Measurements from ENCODE around the gene B3GALT4.

The B3GALT4 gene

DNA sequence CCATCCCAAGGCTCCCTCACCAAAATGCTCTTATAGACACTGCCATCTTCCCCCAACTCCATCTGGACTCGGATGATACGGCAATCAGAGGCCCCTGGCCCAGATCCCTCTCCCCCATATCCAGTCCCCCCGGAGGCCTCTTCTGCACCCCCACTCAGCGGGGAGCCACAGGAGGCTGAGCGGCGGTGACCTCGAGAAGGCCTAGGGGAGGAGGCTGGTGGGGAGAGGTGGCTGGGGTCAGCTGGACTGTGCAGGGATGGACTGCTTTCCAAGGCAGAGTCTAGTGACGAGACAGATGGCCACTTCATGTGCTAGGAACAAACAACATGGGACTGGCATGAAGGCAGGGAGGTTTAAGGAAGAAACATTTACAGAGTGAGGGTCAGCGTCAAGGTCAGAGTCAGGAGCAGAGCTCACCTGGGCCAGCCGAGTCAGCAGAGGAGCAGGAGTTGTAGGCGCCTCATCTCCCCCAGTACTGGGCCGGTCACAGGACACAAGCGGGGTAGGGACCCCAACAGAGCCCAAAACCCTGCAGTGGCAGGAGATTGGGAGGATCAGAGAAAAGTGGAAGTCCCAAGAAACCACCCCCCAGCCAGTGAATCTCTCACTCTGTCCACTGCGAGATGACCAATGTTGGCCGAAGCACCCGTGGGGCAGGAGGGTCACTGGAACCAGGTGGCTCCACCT lies 16.2 kb downstream of the B3GALT4 start:
- no peak for DNase-seq

DNA sequence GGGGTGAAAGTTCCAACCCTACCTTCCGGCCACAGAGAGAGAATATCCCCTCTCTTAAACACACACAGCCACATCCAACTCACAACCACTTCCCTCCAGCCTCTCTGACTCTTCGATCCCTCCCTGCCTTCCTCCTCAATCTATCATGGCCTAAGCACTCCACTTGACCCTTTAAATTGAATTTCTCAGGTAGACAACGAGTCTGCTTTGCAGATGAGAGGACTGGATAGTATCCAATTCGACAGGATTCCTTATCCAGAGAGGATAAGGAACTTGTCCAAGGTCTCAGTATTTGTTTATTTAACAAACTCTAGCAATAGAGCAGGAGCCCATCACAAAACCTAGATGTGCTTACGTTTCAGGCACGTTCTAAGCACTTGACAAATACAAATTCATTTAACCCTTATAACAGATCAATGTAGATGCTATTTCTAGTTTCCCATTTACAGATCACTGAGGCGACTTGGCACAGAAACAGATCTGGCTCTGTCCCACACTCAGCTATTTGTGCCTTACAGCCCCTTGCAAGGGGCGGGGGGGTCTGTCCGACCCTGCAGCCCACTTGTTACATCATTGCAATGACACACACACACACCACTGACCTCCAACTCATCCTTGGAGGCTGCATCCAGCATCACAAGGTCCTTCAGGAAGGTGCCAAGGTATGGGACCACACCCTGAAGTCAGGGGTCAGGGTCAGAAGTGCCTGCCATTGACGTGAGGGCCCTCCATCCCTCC lies 17.3 kb downstream of the B3GALT4 start:
- no peak for DNase-seq

DNA sequence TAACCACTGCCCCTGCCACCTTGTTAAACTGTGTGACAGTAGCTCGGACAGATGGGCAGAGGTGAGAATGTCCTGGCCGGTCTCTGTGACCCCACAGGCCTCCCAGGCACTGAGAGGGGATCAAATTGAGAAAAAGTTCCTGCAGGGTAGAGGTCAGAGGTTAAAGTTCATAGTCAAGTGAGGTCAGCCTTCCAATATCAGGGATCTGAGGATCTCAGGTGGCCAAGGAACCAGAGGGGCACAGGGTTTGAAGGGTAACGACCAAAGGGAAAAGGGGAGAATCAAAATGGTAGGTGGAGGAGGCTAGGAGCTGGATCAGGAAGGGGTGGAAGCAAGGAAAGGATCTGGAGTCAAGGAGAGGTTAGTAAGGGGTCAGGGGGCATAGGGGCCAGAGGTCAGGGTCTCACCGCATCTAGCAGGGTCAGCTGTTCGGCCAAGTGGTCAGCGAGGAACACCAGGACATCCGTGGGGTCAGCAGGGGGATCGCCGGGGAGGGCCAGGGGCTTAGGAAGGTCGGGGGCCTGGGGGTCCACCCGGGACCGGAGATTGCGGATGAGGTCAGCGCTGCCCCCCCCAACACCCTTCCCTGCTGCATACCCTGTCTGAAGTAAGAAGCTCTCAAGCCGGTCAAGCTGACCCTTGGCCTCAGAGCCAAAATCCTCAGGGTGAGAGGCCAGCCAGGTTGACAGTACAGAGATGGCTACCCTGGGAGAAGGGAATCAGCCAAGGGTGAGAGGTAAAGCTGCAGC lies 18.9 kb downstream of the B3GALT4 start:
- no peak for DNase-seq

DNA sequence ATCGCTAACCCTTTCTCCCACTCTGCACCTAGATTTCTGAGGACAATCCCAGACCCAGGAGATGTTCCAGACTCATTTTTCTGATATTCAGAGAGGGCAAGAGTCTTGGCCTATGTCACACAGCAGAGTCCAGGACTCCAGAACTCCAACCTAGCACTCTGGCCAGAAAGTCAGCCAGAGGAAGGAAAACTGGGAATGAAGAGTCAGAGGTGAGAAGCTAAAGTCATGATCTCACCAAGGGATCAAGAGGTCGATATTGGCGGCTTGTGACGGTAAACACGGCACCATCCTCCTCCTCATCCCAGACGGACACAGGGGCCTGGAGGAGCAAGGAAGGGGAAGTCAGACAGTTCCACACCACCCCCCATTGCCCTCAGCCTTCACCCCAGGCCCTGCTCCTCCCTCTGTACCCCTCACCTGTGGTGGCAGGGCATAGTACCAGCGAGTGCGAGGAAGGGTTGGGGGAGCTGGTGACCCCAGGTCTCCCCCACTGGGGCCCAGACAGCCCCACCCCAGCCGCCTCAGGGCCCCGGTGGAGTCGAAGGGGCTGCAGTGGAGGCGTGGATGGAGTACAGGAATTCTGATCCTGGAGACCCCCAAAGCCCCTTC lies 20.0 kb downstream of the B3GALT4 start:
- DNase-seq, result no peak

DNA sequence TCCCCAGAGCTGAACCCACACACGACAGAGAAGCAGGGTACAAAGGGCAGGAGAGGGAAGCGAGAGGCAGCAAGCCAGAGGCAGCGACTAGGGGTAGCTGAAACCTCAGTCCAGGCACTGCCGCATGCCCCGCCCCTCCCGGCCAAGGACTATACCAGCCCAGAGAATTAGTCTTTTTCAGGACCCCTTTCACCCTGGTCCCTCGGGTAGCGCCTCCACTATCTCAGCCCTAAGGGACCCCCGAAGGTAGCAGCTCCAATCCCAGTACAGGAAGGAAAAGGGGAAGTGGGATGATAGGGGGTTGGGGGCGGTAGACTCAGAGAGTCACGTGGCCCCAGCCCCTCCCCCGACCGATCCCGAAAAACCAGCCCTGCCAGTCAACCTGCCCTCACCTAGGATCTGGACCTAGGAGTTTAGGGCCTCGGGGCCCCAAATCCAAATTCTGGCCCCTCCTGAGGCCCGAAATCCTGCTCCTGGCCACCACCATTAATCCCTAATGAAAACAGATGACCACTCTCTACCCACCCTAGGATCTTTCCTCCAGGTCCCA lies 20.6 kb downstream of the B3GALT4 start:
- no peak for DNase-seq

DNA sequence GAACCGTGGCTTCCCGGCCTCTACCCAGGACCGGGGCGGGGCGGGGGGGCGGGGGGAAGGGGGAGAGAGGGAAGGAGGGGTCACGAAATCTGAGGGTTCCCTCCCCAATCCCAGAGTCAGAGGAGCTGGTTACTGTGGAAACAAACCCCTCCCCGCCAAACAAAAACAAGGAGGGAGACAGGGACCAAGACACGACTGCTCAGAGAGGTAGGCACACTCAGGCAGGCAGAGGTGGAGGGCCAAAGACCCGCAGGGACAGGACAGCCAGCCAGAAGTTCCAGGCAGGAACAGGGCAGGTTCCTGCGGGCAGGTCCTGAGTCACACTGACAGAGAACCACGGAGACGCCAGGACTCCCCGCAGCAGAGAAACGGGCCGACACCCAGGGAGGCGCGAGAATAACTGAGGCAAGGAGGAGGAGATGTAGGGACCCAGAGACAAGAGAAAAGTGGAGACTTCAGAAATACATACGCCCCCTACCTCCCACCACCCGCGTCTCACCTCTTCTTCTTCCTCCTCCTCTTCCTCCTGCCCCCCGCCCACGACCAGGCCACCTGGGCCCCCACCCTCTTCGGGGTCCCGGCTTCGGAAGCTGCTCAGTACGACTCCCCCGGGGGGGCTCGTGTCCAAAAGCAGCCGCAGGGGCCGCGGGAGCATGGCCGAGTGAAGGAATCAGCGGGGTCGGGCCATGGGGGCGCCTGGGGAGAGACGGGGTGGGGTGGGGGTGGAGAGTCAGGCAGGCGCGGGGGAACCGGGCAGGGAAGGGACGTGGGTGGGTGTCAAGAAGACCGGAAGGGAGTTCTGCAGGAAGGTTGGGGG lies 21.2 kb downstream of the B3GALT4 start:
- peak; percentile 8 for DNase-seq

DNA sequence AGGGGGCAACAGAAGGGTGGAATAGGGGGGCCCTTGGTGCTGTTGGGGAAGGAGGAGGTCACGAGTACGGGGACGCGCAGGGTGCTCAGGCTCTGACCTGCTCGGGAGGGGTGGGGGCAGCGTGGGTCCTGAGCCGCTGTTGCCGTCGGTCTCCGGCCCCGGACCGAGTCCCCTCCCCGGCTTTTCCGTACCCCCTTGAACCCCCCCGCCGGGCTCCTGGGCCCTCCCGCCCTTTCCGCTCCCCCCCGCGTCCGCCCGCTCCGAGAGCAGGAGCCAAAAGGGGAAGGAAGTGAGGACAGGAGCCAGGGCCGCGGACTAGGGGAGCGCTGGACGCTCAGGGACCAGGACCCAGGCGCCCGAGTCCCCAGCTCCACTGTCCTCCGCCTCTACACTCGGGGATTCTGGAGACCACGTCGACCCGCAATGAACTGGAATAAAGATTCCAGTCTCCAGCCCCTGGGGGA lies 21.9 kb downstream of the B3GALT4 start, which contains the start of gene RGL2:
RGL2 (minus strand) TSS at position 170 of the 464 bp plus-strand sequence. CDS start 332 bp downstream, outside the sequence.
- DNase-seq, result peak; percentile 26

DNA sequence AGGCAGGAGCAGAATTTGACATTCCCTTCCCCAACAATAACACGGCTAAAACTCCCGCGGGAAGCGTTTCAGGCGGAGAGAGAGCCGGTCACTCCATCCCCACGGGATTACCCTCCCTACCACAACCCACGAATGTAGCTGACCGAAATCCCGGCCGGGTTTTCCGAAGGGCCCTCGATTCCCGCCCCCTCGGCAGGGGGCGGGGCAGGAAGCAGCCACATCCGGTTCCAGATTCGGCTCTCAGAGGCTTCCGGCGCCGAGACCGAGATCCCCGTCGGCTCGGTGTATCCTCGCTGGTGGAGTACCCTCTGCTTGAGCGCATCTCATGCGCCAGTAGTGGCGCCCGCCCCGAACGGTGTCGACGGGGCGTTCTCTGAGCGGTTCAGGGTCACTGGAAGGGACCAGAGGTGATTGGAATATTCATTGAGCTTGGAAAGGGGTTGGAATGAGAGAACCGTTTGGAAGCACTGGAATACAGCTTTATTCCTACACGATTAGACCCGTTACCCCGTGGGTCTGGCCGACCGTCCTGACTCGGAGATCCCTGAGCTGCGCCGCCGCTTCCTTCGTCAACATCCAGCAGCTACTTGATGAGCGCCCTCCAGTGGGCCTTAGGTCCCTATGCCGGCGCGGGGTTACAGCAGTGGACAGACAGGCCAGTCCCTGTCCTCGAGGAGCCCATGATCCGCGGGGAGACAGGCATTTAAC lies 22.5 kb downstream of the B3GALT4 start:
- DNase-seq, result peak; percentile 87

DNA sequence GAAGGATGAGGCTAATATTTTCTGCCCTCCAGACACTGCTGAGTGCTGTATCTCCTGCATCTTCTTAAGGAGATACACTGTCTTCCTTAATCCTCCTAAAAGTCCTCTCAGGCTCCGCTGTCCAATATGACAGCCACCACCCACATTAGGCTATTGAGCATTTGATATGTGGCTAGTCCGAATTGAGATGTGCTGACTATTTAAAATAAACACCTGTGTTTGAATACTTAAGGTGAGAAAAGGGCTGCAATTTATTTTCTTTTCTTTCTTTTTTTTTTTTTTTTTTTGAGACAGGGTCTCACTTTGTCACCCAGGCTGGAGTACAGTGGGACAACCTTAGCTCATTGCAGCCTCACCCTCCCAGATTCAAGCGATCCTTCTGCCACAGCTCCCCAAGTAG lies 25.0 kb downstream of the B3GALT4 start:
- no peak for DNase-seq

DNA sequence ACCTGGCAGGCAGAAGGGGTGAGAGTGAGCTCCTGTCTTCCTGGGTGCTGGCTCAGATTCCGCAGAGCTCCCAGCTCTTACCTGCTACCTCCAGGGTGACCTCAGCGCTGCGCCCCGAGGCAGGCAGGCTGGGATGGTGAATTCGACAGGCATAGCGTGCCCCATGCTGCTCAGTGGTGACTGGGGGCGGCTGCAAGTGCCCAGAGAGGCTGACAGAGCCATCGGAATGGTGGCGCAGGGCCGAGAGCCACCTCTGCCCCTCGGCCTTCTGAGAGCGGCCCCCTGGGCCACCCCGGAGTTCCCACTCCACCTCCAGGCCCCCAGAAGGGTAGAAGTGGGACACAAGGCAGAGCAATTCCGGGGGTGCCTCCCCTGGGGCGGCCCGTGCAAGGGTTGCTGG lies 27.3 kb downstream of the B3GALT4 start:
- no peak for DNase-seq

DNA sequence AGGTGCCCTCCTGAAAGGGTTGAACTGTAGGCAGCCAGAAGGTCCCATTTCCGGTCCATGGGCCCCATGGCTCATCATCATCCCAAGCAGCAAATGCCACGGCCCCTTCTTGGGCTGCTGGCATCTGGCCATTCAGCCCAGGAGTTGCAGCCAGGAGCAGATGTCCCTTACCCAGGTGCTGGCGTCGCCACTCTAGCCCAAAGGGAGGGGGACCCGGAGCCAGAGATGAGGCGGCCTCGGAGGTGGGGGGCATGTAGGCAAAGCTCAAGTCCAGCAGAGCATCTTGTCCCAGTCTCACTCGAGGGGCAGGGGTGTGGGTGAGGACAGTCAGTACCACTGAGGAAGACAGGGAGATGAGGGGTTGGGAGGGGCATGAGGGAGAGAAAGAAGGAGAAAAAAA lies 28.1 kb downstream of the B3GALT4 start:
- no peak for DNase-seq

DNA sequence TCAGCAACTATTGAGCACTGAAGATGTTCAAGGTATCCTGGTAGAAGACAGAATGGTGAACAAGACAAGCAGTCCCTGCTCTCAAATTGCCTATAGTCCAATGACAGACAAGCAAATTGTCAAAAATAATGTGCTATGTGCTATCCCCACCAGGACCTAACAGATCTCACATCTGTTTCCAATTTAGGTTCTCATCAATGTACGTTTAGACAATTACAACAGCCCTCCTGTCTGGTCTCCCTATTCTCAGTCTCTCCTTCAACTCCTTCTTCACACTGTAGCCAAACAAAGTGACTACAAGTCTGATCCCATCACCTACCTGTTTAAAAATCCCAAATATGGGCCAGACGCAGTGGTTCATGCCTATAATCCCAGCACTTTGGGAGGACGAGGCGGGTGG lies 29.4 kb downstream of the B3GALT4 start:
- no peak for DNase-seq

DNA sequence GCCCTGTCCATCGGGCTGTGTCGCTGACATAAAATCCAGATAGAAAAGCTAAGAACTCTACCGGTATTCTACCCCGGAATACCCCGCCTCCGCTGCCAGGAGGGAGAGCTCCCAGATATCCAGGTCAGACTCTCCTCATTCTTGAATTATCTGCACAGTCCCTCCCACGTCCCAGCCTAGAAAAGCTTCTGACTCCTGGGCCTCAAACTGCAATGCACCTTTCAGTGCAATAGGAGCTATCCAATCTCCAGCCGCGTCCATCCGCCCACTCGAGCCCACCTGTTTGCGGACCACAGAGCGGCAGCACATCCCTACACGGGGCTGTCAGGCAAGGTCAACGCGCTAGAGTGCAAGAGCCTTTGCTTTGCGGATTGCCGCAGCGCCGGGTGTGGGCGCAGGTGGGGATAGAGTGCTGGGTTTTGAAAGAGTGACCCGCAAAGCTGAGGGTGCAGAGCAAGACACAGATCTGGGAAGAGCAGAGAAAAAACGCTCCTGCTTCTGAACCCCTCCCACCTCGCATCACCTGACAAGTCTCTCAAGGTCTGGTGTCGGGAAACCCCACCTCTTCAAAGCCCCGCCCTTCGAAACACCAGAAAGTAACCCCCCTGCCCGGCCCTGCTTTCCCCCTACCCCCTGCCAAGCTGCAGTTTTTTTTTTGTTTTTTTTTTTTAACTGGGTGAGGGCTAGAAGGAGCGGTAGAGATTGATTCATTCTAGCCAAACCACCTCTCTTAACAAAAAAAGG lies 35.6 kb downstream of the B3GALT4 start:
- peak; percentile 83 for DNase-seq

DNA sequence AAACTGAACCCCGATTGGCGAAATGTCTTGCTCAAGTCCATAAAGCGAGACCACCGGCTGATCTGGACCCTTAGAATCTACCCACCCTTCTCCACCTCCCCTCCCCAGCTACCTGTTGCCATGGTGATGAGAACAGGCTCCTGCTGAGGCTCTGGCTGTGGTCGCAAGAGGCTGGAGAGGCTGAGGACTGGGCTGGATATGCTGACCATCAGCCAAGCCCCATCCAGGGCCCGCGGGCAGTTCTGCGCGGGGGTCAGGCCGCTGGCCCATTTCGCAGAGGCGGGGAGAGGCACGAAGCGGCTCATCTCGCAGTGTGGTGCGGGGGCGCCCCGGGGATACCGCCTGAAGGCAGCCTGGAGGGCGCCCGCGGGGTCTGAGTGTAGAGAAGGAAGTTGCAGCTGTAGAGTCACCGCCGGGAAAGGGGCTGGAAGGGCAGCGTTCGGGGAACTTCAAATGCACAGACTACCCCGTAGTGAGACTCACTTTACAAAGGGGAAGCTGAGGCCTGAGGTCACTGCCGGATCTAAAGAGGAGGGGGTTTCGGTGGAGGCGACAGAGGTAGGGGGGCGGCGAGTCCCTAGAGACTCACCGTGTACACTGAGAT lies 36.3 kb downstream of the B3GALT4 start:
- peak; percentile 35 for DNase-seq

DNA sequence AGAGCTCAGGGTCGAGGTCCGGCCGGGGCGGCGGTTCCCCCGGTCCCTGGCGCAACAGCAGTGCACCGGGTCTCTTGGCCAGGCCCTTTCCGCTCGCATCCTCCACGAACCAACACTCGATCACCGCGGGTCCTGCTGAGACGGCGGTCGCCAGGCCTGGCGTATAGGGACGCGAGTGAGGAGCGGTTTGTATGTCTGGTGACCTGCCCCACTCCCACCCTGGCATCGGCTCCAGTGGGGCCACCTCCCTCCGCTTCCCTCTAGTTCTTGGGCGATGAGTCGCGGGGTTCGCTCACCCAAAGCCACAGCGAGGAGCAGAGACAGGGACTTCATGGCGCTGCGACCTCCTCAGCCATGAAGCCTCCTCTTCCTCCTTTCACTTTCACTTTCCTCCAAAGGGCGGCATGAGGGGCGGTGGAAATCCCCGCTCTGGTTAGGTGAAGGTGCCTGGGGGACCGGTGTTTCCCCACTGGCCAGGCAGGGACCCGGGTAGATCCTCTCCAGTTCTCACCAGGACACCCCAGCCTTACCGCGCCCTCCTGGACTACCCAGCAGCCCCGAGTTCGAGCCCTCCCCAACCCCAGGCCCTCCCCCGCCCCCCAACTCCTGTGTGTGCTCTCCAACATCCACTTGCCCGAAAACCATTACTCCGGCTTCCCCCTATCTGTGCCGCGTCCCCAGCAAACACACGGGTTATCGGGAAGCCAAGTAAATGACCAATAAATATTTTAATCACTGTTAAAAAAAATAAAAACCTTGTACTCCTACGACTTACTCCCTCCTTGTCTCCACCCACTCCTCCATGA lies 37.0 kb downstream of the B3GALT4 start, which contains the start of gene TAPBP:
TAPBP (minus strand) TSS at position 370 of the 806 bp plus-strand sequence; CDS start at position 333, 37 bp downstream.
- peak; percentile 21 for DNase-seq

DNA sequence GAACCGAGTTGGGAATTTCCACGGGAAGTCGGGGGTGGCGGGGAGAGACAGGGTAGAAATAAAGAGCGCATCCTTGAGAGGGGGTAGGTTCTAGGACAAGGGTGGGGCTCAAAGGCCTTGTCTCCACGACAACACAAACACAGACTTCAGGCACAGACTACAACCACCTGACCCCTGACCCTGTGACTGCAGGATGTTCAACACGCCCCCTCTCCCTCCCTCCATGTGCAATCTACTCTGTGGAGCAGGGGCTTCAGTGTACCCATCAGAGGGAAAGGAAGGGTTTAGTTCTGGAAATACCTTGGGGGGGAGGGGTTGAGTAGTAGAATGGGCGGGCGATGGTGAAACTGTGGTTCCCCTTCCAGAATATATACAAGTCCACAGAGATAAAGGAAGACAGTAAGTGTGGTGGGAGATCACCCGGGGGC lies 37.6 kb downstream of the B3GALT4 start:
- peak; percentile 33 for DNase-seq

DNA sequence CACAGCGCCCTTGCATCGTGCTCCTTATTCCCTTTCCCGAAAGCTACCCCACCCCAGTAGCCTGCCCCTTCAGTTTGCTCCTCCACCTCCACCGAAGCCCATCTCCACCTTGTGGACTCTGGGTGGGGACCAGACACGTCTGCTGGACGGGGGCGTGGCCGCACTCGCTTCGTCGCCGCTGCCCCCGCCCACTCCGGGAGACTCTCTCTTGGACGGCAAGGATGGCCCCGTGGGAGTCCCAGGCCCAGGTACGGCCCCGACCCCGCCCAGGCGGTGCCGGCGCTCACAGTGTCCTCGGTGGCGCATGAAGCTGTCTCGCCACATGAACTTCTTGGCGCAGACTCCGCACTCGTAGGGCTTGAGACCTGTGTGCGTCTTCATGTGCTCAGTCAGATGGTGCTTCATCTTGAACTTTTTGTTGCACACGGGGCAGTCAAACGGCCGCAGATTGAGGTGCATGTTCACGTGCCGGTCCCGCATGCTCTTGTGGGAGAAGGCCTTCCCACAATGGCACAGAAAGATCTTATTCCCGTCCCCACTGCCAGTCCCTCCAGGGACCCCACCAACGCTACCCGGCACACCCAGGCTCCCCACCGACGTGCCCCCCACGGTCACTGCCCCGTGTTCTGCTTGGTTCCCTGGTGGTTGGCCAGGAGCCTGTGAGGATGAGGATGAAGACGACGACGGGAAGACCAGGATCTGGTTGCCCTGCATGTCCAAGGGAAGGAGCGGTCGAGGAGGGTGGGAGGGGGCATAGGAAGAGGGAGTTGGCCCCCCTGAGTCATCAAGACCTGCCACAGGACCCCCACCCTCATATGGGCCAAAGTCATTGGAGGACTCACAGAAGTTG lies 38.2 kb downstream of the B3GALT4 start:
- peak; percentile 50 for DNase-seq
